B cell (primary cell): ENCODE data around the gene SLC30A2. TPM values are rescaled to one million over a fixed set of nuclear protein-coding genes. Genes with fewer than 3 reads are reported as not detected.

ENCODE experiments used
- ATAC-seq: fragments of 200-7000 bp; cut with Tn5 transposase; one replicate; pipeline ENCODE4 v1.10.0; 2021; ENCODE audit warnings: low read depth, mild to moderate bottlenecking, moderate number of reproducible peaks, moderate library complexity
- CTCF ChIA-PET: fragments of 350-600 bp; sonication (Branson Sonifier 250); formaldehyde crosslinking; loops from one replicate; lab custom pipeline; 2021; ENCODE audit warnings: antibody characterized with exemption, inconsistent platforms; lab: Charles Lee
- POLR2A ChIA-PET: fragments of 350-600 bp; sonication (Branson Sonifier 250); formaldehyde crosslinking; loops from one replicate; lab custom pipeline; 2021; ENCODE audit warnings: antibody characterized with exemption; lab: Charles Lee
- DNase-seq: peaks from one replicate; pipeline ENCODE4 v3.0.0; 2013
- H2AFZ ChIP-seq: 2 replicates; pipeline ENCODE4 v1.6.1; 2012; ENCODE audit warnings: mild to moderate bottlenecking, low read depth, low read length; ENCODE audit not compliant: insufficient read depth, poor library complexity, severe bottlenecking
- H3K27ac ChIP-seq, 2 donors: 1 replicate in 1 of 2; 2 replicates in 1 of 2; pipeline ENCODE4 v1.5.1; 2012 to 2013; ENCODE audit warnings: low read length in 2 of 2, mild to moderate bottlenecking in 2 of 2, moderate library complexity in 1 of 2
- H3K27me3 ChIP-seq, 4 experiments: fragments of 200-600 bp in 1 of 4; sonication (generic) in 1 of 4; replicated peaks in 1 of 4; 1 replicate in 2 of 4; 2 replicates in 2 of 4; pipeline versions ENCODE4 v1.6.1 to v1.7.0; 2013 to 2016; ENCODE audit warnings: low read length in 3 of 4, mild to moderate bottlenecking in 2 of 4, mixed read lengths in 1 of 4, moderate library complexity in 1 of 4; ENCODE audit not compliant: insufficient read depth in 4 of 4, control insufficient read depth in 3 of 4; ENCODE audit errors: control extremely low read depth in 1 of 4
- H3K36me3 ChIP-seq, 2 experiments: replicated peaks in 1 of 2; 1 replicate in 1 of 2; 2 replicates in 1 of 2; pipeline versions ENCODE4 v1.6.1 to v1.7.1; 2013; ENCODE audit warnings: low read length in 1 of 2; ENCODE audit not compliant: insufficient read depth in 2 of 2, control insufficient read depth in 1 of 2; ENCODE audit errors: control extremely low read depth in 1 of 2, extremely low read depth in 1 of 2
- H3K4me1 ChIP-seq, 2 donors: fragments of 200-600 bp in 1 of 2; sonication (generic) in 1 of 2; 1 replicate in 1 of 2; 2 replicates in 1 of 2; pipeline versions ENCODE4 v1.5.1 to v1.6.1; 2013 to 2017; ENCODE audit warnings: low read length in 2 of 2; ENCODE audit not compliant: control insufficient read depth in 2 of 2, insufficient read depth in 2 of 2
- H3K4me2 ChIP-seq: replicated peaks from 2 replicates; pipeline ENCODE3; 2012; ENCODE audit warnings: mild to moderate bottlenecking, low read depth, low read length; ENCODE audit not compliant: poor library complexity, severe bottlenecking
- H3K4me3 ChIP-seq, 5 experiments: fragments of 200-600 bp in 1 of 5; sonication (generic) in 1 of 5; 1 replicate in 3 of 5; 2 replicates in 2 of 5; pipeline versions ENCODE4 v1.5.1 to v1.7.0; 2011 to 2016; ENCODE audit warnings: low read length in 4 of 5, mild to moderate bottlenecking in 4 of 5, low read depth in 2 of 5, control low read depth in 1 of 5, moderate library complexity in 1 of 5; ENCODE audit not compliant: insufficient read depth in 1 of 5; ENCODE audit errors: control extremely low read depth in 1 of 5, extremely low read depth in 1 of 5
- H3K79me2 ChIP-seq: fragments of 200-600 bp; sonication (generic); one replicate; pipeline ENCODE4 v1.6.0; 2016; ENCODE audit warnings: low read length; ENCODE audit not compliant: control insufficient read depth, insufficient read depth
- H3K9ac ChIP-seq: fragments of 200-600 bp; sonication (generic); 2 replicates; pipeline ENCODE4 v1.6.1; 2017; ENCODE audit warnings: mild to moderate bottlenecking, low read length, moderate library complexity
- H3K9me3 ChIP-seq, 3 donors: one replicate each; pipeline versions ENCODE4 v1.6.1 to v1.7.1; 2013; ENCODE audit warnings: low read length in 2 of 3; ENCODE audit not compliant: control insufficient read depth in 2 of 3, insufficient read depth in 1 of 3; ENCODE audit errors: control extremely low read depth in 1 of 3
- H4K20me1 ChIP-seq: 2 replicates; pipeline ENCODE4 v1.6.0; 2012; ENCODE audit warnings: mild to moderate bottlenecking, low read length; ENCODE audit not compliant: insufficient read depth, control insufficient read depth, poor library complexity, severe bottlenecking
- H3K27ac Mint-ChIP-seq: one replicate; pipeline ENCODE4 v1.8.0; 2021; ENCODE audit warnings: mixed read lengths
- H3K27me3 Mint-ChIP-seq: one replicate; pipeline ENCODE4 v1.8.0; 2021; ENCODE audit warnings: mixed read lengths
- H3K4me1 Mint-ChIP-seq: one replicate; pipeline ENCODE4 v1.8.0; 2021; ENCODE audit warnings: mixed read lengths
- H3K4me3 Mint-ChIP-seq: one replicate; pipeline ENCODE4 v1.8.0; 2021; ENCODE audit warnings: mixed read lengths
- H3K9me3 Mint-ChIP-seq: one replicate; pipeline ENCODE4 v1.8.0; 2022; ENCODE audit warnings: mixed read lengths; ENCODE audit not compliant: insufficient read depth
- CTCF ChIP-seq: fragments of 200-600 bp; IDR thresholded peaks from one replicate; pipeline ENCODE4 v1.8.0; 2022; ENCODE audit warnings: antibody characterized with exemption, mild to moderate bottlenecking
- EZH2 ChIP-seq: IDR thresholded peaks from 2 replicates; pipeline ENCODE4 v1.6.1; 2012; ENCODE audit warnings: borderline replicate concordance, low read depth, mild to moderate bottlenecking, moderate library complexity, low read length; ENCODE audit not compliant: insufficient read depth, poor library complexity, severe bottlenecking
- WGBS: methylation state at CpG from one replicate; pipeline ENCODE4 v1.1.5; 2013; ENCODE audit warnings: missing lambda C conversion rate; ENCODE audit not compliant: insufficient coverage; 5-methylcytosine and 5-hydroxymethylcytosine counted together
- intact Hi-C: fragments of 100-400 bp; cut with micrococcal nuclease; formaldehyde crosslinking; loops from one replicate; pipeline ENCODE4 v1.10.0; 2022
- polyA plus RNA-seq: library from polyadenylated mRNA; depleted of rRNA; stranded (reverse); fragments of >200 nt; gene quantifications from 2 replicates; pipeline ENCODE4 v1.2.3, GENCODE V29; 2012
- total RNA-seq, 2 donors: library from RNA; stranded (reverse); fragments of 120-200 nt in 1 of 2; gene quantifications; 1 replicate in 1 of 2; 2 replicates in 1 of 2; pipeline versions ENCODE4 v1.2.3 to v1.2.4, GENCODE V29; 2013 to 2022

The SLC30A2 gene
- total and polyA plus RNA-seq, 2 donors (not counting 1 experiment from before 2014, with no cell fraction given): not detected

DNA sequence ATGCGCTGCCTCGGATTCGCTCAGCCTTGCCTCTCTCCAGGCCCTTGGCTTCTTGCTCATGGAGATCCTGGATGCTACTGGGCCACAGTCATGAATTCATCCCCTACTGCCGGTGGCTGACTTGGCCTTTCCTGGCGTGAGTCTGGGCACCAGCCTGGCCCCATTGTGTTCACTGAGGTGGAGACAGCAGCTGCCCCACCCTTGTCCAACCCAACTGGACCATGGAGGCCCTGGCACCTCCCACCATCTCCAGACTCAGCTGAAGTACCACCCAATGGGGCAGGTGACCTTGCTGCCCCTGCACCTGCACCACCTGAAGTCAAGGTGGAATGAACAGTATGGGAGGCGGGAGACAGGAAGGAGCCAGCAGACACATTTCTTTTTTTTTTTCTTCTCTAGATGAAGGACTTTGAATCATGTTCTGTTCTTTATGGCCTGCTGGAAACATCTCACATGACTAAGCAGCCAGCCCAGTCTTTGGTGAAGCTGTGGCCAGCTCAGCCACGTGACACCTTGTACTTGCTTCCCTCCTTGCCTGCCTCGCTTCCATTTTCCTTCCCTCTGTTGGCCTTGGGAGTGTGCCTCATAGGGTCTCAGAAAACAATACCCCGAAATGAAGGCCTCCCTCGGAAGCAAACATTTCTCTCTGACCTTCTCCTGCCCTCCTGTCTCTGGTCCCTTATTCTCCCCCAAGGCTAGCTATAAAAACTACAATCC lies 3.8 kb upstream of the SLC30A2 start:
- intact Hi-C loops: no loop called here
- ATAC-seq: no peak
- Histone ChIP-seq H3K4me2 (no peak overlapping the region), H2AFZ (no peak overlapping the region), H3K27me3 (peaks cover 0 to 50% (median 22%) of the 10 kb centered on the region in 4 experiments), H3K9ac (no peak overlapping the region), H4K20me1 (no peaks in the 10 kb centered on the region), H3K79me2 (no peaks in the 10 kb centered on the region), H3K27ac (no peak overlapping the region), H3K4me1 (peaks cover 0 to 3% of the 10 kb centered on the region in 2 donors), H3K4me3 (no peak overlapping the region), H3K9me3 (peaks cover 0 to 3% (median 0%) of the 10 kb centered on the region in 3 donors), H3K36me3 (no peaks in the 10 kb centered on the region)
- Mint-ChIP-seq H3K9me3 (no peaks in the 10 kb centered on the region), H3K4me3 (no peak overlapping the region), H3K4me1 (peaks cover 2% of the 10 kb centered on the region), H3K27me3 (peaks cover 42% of the 10 kb centered on the region), H3K27ac (no peak overlapping the region)
- WGBS: 81% methylated on average over 9 of the region's 10 CpGs
- TF ChIP-seq CTCF (no peak), EZH2 (no peak)
- DNase-seq: no peak
- ChIA-PET POLR2A (no interaction called here), CTCF (no interaction called here)

- H3K4me2 ChIP-seq: no peak overlapping the region
- ATAC-seq (no peak), DNase-seq (no peak)
- peaks cover 0 to 60% (median 27%) of the 10 kb centered on the region in 4 experiments for H3K27me3 ChIP-seq
- peaks cover 2% of the 10 kb centered on the region for H3K4me1 Mint-ChIP-seq
- no peak overlapping the region for H3K4me3 ChIP-seq
- H3K36me3 ChIP-seq: no peaks in the 10 kb centered on the region
- H3K9me3 ChIP-seq: peaks cover 0 to 3% (median 0%) of the 10 kb centered on the region in 3 donors
- TF ChIP-seq CTCF (no peak), EZH2 (no peak)
- peaks cover 55% of the 10 kb centered on the region for H3K27me3 Mint-ChIP-seq
- 79% methylated on average over 6 of the region's 7 CpGs for WGBS
- intact Hi-C loops: no loop called here
- H4K20me1 ChIP-seq: no peaks in the 10 kb centered on the region
- H2AFZ ChIP-seq: no peak overlapping the region
- H3K27ac Mint-ChIP-seq: no peak overlapping the region
- H3K9me3 Mint-ChIP-seq: no peaks in the 10 kb centered on the region
- POLR2A ChIA-PET: no interaction called here
- no peak overlapping the region for H3K4me3 Mint-ChIP-seq
- H3K79me2 ChIP-seq: no peaks in the 10 kb centered on the region
- CTCF ChIA-PET: no interaction called here
- peaks cover 0 to 3% of the 10 kb centered on the region in 2 donors for H3K4me1 ChIP-seq
- H3K9ac ChIP-seq: no peak overlapping the region
- no peak overlapping the region for H3K27ac ChIP-seq
Observed at GRCh38 chr1:26047278-26047874, 1.5 kb upstream of the SLC30A2 start.
